GM13976 (cell line): ENCODE results near the gene CUL4B.

Experiments used
- DNase-seq: peaks from one replicate; pipeline ENCODE4 v3.0.0; 2012; ENCODE audit warnings: low spot score
- in situ Hi-C: fragments of 300-500 bp; cut with MboI; formaldehyde crosslinking; loops from one replicate; pipeline ENCODE4 v1.12.0; 2022; ENCODE audit warnings: low sequenced_read_pairs, mixed read lengths, inconsistent platforms; ENCODE audit not compliant: unreplicated experiment
- TF ChIP-seq, protein P1 (sequence below): IDR thresholded peaks from 2 replicates; pipeline ENCODE4 v1.5.1; 2012; ENCODE audit warnings: borderline replicate concordance, mild to moderate bottlenecking; ENCODE audit not compliant: insufficient read depth; ENCODE audit errors: extremely low read depth, missing control alignments, control extremely low read depth

The CUL4B gene

DNA sequence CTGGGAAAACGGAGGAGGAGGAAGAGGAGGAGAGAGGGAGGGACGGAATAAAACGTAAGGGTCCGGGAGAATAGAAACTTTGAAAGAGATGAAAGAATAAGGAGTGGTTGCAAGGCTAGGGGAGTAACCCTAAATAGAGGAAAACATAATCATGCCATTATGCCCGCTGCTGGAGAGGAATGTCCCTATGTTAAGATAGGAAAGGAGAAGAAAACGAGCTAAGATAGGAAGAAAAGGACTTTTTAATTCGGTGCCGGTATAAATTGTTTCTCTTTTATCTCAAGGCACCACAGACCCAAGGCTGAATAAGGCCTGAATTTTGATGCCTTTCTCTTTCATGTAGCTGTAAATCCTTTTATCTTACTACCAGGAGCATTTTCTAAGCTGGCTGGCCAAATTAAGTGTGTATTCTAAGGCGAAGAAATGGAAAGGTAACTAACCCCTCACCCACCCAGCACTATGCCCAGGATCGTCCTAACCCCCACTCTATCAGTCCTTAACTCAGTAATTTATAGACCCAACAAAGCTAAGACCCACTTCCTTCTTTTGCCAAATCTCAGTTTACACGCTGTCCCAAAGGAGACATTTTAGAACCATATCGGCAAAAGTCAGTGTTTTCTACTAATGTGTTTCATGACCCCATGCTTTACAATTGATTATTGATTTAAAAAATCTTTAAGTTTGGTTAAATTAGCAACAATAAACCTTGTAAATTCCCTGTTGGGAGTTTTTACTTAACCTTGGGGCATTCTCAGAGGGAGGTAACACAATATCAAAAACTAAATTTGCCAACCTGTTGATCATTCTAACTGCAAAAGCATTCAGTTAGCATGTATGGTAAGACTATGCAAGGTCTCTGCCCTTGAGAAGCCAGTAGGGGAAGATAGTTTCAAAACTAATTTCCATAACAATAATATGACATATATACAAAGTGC is 1.1 kb upstream of the CUL4B start:
- no peak for DNase-seq
- TF ChIP-seq, protein P1, sequence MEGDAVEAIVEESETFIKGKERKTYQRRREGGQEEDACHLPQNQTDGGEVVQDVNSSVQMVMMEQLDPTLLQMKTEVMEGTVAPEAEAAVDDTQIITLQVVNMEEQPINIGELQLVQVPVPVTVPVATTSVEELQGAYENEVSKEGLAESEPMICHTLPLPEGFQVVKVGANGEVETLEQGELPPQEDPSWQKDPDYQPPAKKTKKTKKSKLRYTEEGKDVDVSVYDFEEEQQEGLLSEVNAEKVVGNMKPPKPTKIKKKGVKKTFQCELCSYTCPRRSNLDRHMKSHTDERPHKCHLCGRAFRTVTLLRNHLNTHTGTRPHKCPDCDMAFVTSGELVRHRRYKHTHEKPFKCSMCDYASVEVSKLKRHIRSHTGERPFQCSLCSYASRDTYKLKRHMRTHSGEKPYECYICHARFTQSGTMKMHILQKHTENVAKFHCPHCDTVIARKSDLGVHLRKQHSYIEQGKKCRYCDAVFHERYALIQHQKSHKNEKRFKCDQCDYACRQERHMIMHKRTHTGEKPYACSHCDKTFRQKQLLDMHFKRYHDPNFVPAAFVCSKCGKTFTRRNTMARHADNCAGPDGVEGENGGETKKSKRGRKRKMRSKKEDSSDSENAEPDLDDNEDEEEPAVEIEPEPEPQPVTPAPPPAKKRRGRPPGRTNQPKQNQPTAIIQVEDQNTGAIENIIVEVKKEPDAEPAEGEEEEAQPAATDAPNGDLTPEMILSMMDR = no peak
- in situ Hi-C loops = no loop called here

DNA sequence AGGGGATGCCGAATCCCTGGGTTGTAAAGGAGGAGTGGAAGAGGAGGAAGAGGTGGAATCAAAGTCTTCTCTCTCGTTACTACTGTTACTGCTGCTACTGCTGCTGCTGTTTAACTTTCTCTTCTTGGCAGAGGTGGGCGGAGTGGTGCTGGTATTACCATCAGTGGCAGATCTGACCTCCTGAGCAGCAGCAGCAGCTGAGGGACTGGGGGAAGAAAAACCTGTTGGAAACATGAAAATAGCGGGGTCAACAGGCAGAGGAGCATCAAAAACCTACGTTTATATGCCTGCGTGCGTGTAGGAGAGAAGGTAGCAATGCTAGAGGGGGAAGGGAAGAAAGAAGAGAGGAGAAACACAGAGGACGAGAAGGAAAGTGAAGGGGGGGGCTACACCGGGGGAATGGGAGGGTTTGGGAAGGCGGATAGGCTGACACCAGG is 339 bp downstream of the CUL4B start:
- in situ Hi-C loops = no loop called here
- TF ChIP-seq, protein P1 = no peak
- DNase-seq = no peak

DNA sequence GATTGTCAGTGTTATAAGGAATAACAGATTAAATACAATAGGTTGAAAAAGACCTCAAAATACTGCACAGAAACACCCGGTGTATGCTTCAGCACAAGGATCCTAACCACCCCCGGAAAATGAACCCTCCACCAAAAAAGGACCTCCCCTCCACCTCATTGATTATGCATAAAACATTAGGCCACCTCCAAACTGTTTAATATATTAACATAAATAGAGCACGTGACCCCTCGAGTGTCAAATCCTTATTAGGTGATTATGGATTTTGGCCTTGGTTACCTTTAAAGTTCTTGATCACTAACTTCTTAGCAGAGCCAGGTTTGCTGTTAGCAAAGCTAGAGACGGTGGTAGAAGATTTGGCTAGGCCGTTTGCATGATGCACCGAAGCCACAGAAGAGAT is 958 bp downstream of the CUL4B start:
- in situ Hi-C loops = no loop called here
- no peak for DNase-seq
- TF ChIP-seq, protein P1 = no peak

DNA sequence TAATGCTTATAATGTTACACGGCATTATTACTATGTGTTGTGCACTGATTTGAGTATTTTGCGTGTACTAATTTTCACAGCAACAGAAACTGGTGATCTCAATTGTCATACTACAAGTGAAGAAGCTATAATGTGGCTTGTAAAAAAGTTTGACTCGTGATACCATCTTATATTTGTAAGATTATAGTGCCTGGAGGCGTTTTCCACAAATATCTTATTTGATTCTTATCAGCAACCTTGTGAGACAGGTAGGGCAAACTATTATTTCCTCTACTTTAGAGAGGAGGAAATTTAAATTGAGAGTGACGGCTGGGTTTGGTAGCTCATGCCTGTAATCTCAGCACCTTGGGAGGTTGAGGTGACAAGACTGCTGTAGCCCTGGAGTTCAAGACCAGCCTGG is 4.5 kb downstream of the CUL4B start:
- no peak for DNase-seq
- in situ Hi-C loops = no loop called here
- TF ChIP-seq, protein P1 = no peak

DNA sequence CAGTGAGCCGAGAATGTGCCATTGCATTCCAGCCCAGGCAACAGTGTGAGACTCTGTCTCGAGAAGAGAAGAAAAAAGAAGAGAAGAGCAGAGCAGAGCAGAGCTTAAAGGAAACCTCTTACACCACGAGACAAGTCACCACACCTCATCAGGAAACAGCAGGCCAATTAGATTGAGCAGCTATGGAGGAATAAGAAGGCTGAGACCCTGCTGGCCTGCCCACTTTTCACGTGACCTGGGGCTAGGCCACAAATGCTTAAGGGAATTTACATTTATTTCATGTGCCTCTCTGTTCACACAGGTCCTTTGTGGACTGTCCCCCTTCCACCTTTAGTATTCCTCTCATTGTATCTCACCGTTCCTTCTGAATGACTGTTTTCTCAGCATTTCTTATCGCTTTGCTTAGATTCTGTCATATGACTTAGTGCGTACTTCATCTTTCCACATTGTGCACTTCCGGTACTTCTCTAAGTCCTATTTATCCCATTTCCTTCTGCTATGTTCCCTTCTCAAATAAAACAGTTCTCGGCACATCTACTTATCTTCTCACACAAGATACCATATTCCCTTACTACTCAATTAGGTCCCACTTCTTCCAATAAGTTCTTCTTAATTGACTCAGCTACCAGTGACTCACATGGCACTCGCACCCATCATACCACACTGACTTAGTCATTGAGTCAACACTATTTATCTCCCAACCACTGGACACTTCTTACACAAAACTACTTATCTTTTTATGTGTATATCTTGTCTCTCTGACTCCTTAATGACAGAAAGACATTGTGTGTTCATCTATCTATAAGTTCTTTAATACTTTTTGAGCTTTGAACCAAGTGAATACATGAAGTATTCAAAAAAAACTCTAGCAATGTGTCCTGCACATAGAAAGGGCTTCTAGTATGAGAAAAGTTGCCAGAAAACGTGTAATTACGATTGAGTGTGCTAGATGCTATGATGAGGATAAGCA is 11.0 kb downstream of the CUL4B start:
- DNase-seq = no peak

DNA sequence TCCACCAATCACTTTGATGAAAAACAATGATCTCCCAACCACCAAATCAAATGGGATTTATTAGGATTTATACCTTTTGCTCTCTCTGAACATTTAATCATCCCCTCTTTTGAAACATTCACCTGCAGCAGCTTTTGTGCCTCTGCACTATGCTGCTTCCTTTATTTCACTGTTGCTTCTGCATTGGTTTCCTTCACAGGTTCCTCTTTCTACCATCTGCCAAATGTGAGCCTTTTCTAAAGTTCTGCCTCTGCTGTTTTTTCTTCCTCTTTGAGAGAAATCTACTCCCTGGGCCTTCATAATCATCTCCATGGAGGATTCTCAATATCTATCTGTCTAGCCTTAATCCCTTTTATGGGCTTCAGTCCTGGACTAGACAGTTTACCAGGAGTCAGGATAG is 24.7 kb downstream of the CUL4B start:
- DNase-seq = no peak
- TF ChIP-seq, protein P1 = no peak
- in situ Hi-C loops = no loop called here

More for the DNA sequence above, 11.0 kb downstream of the CUL4B start:
- TF ChIP-seq, protein P1 = no peak
- in situ Hi-C loops = no loop called here
